Measurements from ENCODE around the gene STON2. TPM values are rescaled to one million over a fixed set of nuclear protein-coding genes. Genes with fewer than 3 reads are reported as not detected.

Gene STON2
- total RNA-seq, 2 donors from 2014 or later: 6.6 to 16.6 TPM

DNA sequence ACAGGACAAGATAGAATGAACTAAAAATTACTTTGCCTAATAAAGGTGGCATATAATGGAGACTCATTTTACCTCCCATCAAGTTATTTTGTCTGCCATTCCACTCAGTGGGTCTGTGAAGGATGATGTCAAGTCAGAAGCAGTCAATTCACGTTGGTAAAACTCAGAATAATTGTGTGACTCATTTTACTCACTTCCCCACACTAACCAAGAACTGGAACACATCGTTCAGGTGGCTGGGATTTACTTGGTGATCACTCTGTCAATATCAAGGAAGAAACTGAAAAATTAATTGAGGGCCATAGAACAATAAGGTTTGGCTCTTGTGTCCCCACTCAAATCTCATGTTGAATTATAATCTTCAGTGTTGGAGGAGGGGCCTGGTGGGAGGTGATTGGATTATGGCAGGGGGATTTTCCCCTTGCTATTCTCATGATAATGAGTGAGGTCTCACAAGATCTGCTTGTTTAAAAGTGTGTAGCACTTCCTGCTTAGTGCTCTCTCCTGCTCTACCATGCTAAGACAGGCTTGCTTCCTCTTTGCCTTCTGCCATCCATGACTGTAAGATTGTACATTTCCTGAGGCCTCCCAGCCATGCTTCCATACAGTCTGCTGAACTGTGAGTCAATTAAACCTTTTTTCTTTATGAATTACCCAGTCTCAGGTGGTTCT, 143.7 kb downstream of the STON2 start:
- no peak overlapping the region for H3K4me3 ChIP-seq
- TF ChIP-seq, protein P1, sequence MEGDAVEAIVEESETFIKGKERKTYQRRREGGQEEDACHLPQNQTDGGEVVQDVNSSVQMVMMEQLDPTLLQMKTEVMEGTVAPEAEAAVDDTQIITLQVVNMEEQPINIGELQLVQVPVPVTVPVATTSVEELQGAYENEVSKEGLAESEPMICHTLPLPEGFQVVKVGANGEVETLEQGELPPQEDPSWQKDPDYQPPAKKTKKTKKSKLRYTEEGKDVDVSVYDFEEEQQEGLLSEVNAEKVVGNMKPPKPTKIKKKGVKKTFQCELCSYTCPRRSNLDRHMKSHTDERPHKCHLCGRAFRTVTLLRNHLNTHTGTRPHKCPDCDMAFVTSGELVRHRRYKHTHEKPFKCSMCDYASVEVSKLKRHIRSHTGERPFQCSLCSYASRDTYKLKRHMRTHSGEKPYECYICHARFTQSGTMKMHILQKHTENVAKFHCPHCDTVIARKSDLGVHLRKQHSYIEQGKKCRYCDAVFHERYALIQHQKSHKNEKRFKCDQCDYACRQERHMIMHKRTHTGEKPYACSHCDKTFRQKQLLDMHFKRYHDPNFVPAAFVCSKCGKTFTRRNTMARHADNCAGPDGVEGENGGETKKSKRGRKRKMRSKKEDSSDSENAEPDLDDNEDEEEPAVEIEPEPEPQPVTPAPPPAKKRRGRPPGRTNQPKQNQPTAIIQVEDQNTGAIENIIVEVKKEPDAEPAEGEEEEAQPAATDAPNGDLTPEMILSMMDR (IDR thresholded peaks at IDR 0.05): no peak
- H3K4me1 ChIP-seq: no peaks in the 10 kb centered on the region
- intact Hi-C loops (cut with DNase I): no loop called here
- DNase-seq (no peak), ATAC-seq (no peak)
- H3K36me3 ChIP-seq (replicated peaks in 1 of 2; ENCODE audit: insufficient read depth in 1 of 2, low read depth in 2 of 2): no peaks in the 10 kb centered on the region
- no peaks in the 10 kb centered on the region for H3K9me3 ChIP-seq
- WGBS, 2 donors: 75 to 79% methylated on average over 2 of the region's 2 CpGs
- no peak overlapping the region for H3K27ac ChIP-seq
- H3K27me3 ChIP-seq: no peaks in the 10 kb centered on the region

DNA sequence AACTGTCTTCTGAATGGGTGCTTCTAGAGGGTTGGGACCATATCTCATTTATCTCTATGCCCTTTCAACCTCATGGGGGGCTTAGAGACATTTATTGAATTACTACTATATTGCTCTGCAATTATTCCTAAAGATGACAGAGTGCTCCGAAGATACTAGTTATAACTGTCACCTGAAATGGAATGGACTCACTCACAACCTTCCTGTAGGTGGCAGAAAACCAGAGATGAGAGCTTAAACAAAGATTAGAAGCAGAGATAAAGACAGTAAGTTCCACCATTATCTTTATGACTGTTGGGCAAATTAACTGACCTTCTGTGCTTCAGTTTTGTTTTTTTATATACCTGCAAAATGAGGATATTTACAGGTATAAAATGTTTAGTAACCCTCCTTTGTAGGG, 147.8 kb downstream of the STON2 start:
- TF ChIP-seq, protein P1 (IDR thresholded peaks at IDR 0.05): no peak
- TF ChIP-seq POLR2A (IDR thresholded peaks at IDR 0.05): no peak
- intact Hi-C loops (cut with DNase I): no loop called here
- 47 to 64% methylated on average over 1 of the region's 1 CpG for WGBS, 2 donors

DNA sequence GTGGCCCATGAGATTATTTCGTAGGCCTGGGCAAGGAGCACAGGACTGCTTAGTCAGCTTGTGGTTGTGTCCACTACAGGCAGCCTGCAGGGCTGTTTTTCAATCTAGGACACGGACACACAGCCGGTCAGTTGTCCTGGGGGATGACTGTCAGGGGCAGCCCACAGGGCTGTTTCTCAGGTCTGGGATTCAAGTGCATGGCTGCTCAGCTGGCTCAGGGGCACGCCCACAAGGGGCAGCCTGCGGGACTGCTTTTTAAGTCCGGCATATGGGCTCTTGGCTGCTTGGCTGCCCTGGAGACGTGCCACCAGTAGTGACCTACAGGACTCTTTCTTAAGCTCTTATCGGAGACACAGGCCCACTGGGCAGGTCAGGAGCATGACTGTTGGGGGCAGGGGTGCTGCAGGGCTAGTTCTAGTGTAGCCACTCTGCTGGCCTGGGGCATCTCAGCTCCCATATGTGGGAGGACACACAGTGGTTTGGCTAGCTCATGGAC, 152.8 kb downstream of the STON2 start:
- Histone ChIP-seq H3K4me3 (no peak overlapping the region), H3K9me3 (no peaks in the 10 kb centered on the region), H3K36me3 (replicated peaks in 1 of 2; ENCODE audit: insufficient read depth in 1 of 2, low read depth in 2 of 2) (no peaks in the 10 kb centered on the region), H3K27me3 (no peaks in the 10 kb centered on the region), H3K27ac (no peak overlapping the region), H3K4me1 (no peaks in the 10 kb centered on the region)
- no peak for TF ChIP-seq POLR2A (IDR thresholded peaks at IDR 0.05)
- TF ChIP-seq, protein P1 (IDR thresholded peaks at IDR 0.05): no peak
- intact Hi-C loops (cut with DNase I): no loop called here
- WGBS, 2 donors: 43% methylated on average over 8 of the region's 8 CpGs; no CpG with 5 or more reads in 1 of the 2 donors
- peak; percentile 55 for ATAC-seq
- DNase-seq: peak; percentile 49 to 80 (median 62)

More for the DNA sequence above, 147.8 kb downstream of the STON2 start:
- Histone ChIP-seq H3K36me3 (replicated peaks in 1 of 2; ENCODE audit: insufficient read depth in 1 of 2, low read depth in 2 of 2) (no peaks in the 10 kb centered on the region), H3K4me1 (no peaks in the 10 kb centered on the region), H3K27me3 (no peaks in the 10 kb centered on the region), H3K27ac (no peak overlapping the region), H3K9me3 (no peaks in the 10 kb centered on the region), H3K4me3 (no peak overlapping the region)
- DNase-seq (no peak), ATAC-seq (no peak)

DNA sequence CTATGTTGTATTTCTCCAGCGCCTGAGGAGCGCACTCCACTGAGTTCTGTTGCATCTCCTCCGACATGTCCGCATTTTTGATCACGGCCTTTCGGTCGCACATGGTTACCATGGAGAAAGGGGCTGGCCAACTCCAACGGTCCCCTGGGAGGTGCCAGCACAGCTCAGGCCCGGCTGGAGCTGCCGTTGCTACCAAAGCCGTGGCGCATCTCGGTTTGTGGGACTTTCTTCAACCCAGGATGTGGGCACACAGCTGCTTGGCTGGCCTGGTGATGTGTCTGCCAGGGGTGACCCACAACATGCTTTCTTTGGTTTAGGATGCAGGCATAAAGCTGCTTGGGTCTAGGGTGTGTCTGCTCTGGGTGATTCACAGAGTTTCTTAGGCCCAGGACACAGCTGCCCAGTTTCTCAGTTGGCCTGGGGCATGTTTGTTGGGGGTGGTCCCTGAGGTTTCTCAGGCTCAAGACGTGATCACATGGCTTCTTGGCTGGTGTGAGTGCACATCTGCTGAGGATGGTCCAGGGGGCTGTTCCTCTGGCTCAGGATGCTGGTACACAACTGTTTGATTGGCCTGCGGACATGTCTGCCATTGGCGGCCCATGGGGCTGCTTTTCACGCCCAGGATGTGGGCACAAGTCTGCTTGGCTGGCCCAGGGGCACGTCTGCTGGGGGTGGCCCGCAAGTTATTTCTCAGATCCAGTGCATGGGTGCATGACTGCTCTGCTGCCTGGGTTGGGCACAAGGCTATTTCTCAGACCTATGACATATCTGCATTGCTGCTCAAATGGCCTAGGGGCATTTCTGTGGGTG, 153.5 kb downstream of the STON2 start:
- no peak for DNase-seq

More for the DNA sequence above, 153.5 kb downstream of the STON2 start:
- no peak overlapping the region for H3K27ac ChIP-seq
- no peaks in the 10 kb centered on the region for H3K27me3 ChIP-seq
- TF ChIP-seq, protein P1 (IDR thresholded peaks at IDR 0.05): no peak
- no peak for TF ChIP-seq POLR2A (IDR thresholded peaks at IDR 0.05)
- H3K36me3 ChIP-seq (replicated peaks in 1 of 2; ENCODE audit: insufficient read depth in 1 of 2, low read depth in 2 of 2): no peaks in the 10 kb centered on the region
- no peak overlapping the region for H3K4me3 ChIP-seq
- ATAC-seq: no peak
- no peaks in the 10 kb centered on the region for H3K4me1 ChIP-seq
- 91 to 94% methylated on average over 9 to 19 of the region's 19 CpGs for WGBS, 2 donors
- H3K9me3 ChIP-seq: no peaks in the 10 kb centered on the region
- intact Hi-C loops (cut with DNase I): no loop called here

Data from body of pancreas (tissue), 4 donors.